ENCODE data around the gene VASN.
A peak's percentile ranks its signal among the peaks of the same experiment; 100 is the strongest.

The VASN gene

GRCh38 chr16:4372578-4373355, 1.1 kb downstream of the VASN start:
- peak; percentile 82 for DNase-seq

GRCh38 chr16:4373356-4373908, 1.8 kb downstream of the VASN start:
- DNase-seq, result no peak

- peak; percentile 98 for DNase-seq
These were observed 2.5 kb downstream of the VASN start for GRCh38 chr16:4373909-4374742.

- no peak for DNase-seq
These were observed 4.1 kb downstream of the VASN start for GRCh38 chr16:4375717-4376116.

GRCh38 chr16:4376126-4376892, 4.7 kb downstream of the VASN start:
- DNase-seq, result peak; percentile 62

GRCh38 chr16:4376893-4377572, 5.4 kb downstream of the VASN start:
- no peak for DNase-seq

GRCh38 chr16:4377573-4378154, 6.0 kb downstream of the VASN start:
- no peak for DNase-seq

- DNase-seq, result no peak
These were observed 6.6 kb downstream of the VASN start for GRCh38 chr16:4378161-4378666.

- no peak for DNase-seq
These were observed 7.5 kb downstream of the VASN start for GRCh38 chr16:4378999-4379690.

- DNase-seq, result no peak
These were observed 8.7 kb downstream of the VASN start for GRCh38 chr16:4380119-4381063.

- no peak for DNase-seq
These were observed 9.7 kb downstream of the VASN start for GRCh38 chr16:4381072-4381934.

- no peak for DNase-seq
These were observed 10.5 kb downstream of the VASN start for GRCh38 chr16:4381935-4382794.

- no peak for DNase-seq
These were observed 11.2 kb downstream of the VASN start for GRCh38 chr16:4382795-4383357.

- no peak for DNase-seq
These were observed 12.2 kb downstream of the VASN start for GRCh38 chr16:4383591-4384444.

GRCh38 chr16:4384509-4384942, 12.9 kb downstream of the VASN start:
- DNase-seq, result peak; percentile 74

Data from fibroblast of skin of abdomen (primary cell).